T follicular helper cell (primary cell): ENCODE results near the gene ATP5F1E.

Experiments
- DNase-seq: peaks from one replicate; pipeline ENCODE4 v3.0.0-alpha.2; 2020; ENCODE audit warnings: low read depth

Gene ATP5F1E

DNA sequence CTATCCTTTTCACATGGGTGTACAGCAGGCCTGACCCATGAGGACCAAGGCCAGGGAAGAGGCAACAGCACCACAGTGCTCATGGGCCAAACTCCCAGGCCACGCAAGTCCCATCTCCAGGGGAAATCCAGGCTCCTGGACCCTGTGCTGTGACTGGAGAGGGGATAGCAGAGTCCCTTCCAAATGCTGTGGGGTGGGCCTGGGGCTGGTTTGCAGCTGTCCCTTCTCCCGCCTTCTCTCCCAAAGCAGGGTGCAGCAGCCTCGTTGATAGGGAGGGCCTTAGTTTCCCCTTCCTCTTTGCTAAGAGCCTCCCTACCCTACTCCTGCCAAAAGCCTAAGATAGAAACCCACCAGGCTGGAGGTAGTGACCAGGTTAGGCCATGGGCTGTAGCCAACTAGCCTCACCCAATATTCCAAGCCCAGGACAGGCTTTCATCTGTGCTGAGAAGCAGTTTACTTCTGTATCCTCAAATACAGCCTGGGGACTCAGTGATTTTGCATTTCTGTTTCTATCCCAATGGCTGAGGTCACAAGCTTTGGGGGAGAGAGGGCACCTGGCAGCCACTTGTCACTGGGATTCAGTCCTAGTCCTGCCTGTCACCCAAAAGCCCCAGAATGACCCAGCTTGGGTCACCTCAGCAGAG is 26.5 kb downstream of the ATP5F1E start:
- no peak for DNase-seq

DNA sequence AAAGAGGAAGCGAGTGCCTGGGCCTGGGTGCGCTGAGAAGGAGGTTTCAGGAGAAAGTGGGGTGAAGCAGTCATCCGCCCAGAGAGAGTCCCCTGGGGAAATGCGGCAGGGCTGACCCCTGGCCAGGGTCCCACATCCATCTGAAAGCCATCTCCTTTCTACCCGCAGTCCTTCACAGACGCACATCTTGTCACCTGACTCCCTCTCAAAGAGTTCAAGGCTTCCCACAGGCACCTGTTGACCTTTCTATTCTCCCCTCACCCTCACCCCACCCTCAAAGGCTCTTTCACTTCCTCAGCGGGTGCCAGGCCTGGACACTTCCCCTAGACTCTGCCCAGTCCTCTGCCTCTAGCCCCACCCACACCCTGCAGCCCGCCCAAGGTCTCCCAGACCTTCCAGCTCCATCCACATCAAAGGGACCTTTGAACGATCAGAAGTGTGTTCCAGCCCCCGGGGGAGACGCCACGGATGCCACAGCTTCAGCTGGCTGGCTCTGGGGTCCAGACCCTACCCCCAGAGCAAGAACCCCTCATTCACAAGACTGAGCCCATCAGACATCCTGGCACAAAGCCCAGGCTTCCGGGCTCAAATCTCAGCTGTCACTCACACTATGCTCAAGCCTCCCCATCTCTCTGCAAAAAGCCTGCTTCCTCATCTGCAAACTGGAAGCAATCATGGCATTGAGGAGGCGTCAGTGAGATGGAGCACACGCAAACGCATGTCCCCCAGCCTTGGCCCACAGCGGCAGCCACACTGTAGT is 27.2 kb downstream of the ATP5F1E start:
- DNase-seq: no peak

DNA sequence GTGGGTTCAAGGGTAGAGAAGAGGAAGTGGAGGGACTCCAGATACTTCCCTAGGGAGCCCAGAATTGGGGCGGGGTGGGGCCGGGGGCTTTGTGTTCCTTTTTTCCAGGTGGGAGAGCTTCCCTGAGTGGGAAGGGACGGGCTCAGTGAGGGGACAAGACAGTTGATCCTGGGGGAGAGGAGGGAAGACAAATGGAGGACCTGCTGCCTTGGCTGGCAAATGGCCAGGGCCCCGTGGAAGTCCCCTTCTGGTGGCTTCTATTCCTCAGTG is 27.7 kb downstream of the ATP5F1E start:
- peak; percentile 49 for DNase-seq

DNA sequence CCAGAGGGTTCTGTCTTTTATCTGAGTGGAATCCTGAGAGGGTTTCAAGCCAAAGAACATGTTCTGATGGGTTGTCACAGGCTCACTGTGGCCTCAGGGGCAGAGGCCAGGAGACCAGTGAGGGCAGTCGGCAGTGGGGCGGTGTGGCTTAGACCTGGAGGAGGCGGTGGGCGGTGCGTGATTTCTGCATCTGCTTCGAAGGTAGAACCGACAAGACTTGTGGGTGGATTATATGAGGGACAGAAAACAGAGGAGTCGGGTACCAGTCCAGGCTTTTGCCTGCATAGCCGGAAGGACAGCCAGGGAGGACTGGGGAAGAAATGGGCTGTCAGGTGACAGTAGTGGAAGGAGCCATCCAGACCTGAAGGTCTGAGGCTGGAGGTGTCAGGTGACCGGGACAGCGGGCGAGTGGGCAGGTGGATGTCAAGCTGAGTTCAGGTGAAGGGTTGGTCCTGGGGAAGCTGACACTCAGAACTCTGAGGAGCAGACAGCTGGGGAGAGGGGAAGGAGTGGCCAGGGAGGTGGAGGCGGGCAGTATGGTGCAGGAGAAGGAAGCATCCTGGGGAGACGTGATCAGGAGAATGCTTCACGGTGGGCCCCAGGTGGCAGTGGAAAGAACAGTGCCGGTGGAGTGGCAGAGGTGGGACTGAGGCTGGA is 28.2 kb downstream of the ATP5F1E start:
- no peak for DNase-seq

DNA sequence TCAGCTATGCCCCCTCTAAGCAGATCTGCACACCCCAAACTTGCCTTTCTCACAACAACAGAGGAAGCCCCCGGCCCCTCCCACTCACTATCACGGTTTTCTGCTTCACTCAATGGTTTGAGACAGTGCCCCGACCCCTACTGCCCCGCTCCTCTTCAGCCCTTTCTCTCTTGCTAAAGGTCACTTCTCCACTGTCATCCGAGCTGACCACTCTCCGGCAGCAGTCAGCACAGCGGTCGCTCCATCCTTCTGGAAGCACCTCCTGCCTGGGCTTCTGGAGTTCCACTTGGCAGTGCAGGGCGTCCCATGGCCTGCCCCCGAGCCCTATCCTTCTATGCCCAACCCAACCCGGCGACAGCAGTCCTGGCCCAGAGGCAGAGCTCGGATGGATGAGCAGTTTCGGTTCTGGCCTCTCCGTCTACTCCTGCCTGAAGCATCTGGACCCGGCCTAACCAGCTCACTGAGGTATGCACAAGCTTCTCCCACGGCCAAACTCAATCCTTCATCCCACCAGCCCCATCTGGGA is 29.2 kb downstream of the ATP5F1E start:
- no peak for DNase-seq

DNA sequence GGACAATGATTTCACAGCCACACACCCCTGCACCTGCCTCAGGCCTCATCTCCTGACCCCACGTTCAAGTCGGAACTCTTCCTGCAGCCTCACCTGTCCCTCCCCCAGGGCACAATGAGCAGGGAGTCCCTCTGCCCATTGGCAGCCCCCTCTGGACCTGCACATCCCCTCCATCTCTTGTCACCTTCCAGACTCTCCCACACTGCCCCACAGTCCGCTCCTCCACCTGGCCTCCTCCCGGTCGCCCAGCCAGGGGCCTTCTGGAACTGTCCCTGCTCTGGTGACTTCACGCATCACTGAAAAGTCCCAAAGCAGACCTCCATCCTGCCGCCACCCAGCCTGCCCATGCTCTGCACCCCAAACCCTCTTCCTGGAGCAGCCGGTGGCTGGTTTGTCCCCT is 29.7 kb downstream of the ATP5F1E start:
- DNase-seq: no peak

DNA sequence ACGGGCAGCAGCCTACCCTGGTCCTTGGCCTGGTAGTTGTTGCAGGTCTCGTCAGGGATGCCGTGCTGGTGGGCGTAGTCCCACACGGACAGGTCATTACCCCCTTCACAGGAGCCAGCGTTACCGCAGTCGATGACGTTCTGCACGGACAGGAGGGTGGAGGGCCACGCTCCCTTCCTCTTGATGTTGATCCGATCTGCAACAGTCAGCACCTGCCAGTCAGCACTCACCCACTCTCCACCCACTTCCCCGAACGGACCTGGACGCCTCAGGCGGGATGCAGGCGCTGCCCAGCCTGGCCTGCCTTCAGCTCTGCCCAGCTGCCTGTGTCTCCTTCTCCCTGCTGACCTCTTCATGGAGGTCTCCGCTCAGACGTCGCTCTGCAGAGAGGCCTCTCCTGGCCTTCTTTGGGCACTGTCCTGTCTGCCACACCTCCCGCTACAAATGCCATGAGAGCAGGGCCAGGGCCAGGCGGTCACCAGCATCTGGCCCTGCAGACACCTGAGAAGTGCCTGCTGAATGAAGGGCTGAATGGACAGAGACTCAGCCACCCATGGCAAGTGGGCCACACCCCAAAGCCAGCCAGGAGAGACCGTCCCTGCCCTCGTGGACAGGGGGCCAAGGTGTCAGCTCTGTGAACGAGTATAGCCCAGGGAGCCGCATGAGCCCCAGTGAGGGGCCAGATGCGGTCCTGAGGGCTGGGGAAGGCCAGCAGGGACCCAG is 30.5 kb downstream of the ATP5F1E start:
- DNase-seq: no peak

DNA sequence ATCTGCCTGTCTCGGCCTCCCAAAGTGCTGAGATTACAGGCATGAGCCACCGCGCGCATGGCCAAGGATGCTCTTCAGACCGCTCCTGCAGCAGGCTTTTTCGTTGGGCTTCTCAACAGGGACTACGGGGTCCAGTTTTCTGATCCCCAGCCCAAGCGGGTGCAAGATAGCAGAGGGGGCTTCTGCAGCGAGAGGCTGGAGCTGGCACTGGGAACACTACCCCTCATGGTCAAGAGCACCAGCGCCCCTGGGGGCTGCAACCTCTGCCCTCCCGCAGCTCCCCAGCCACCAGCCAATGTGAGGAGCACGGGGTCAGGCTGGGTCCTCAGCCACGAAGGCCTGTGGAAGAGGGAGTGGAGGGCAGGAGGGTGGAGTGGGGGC is 31.1 kb downstream of the ATP5F1E start:
- no peak for DNase-seq

DNA sequence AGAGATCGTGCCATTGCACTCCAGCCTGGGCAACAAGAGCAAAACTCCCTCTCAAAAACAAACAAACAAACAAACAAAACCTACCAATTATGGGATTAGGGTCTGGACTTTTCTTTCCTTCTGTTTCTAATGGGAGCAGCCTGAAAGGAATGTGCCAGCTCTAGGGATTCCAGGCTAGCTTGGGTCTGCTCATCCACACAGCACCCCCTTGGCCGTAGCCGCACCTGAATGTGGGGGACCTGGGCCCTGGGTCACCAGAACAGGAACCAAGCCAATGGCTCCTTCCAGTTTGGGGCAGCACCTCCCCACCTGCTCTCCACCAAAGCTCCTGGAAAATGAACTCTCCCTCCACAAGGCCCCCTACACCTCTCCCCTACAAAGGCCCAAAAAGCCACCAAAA is 31.8 kb downstream of the ATP5F1E start:
- no peak for DNase-seq

DNA sequence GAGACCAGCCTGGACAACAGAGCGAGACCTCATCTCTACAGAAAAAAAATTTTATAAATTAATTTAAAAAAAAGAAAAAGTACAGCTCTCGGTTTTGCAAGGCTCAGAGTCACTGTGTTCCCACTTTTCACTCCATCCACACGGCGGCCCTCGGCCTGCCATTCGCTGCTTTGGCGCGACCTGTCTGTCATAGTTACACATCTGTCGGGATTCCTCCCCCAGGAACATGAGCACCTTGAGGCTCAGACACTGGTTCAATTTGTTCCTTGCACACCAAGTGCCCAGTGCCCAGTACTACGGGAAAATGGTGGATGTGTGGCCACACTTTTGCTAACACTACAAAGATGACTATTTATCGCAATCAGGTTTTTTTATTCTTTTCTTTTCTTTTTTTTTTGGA is 33.5 kb downstream of the ATP5F1E start:
- DNase-seq: no peak

DNA sequence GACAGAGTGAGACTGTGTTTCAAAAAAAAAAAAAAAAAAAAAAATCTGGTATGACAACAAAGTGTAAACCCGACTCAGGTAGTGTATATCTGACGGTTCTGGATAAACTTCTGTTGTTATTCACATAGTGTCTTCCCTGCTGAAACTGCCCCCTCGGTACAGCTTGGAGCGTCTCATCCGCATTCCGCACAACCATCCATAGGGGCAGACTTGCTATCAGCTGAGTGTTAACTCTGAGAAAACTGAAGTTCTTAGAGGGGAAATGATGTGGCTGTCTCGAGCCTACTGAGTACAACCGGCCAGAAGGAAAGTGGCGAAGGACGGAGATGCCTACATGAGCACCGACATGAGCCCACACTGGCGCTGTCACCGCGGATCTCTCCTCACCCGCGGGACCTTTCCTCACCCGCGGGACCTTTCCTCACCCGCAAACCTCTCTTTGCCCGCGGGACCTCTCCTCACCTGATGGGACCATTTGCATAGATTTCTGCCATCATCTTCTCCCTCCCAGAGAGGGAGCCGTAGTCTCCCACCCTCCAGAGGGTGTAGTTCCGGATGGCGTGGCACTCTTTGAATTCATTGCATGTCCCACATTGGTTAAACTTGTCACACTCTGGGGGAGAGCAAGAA is 34.9 kb downstream of the ATP5F1E start:
- DNase-seq: no peak

DNA sequence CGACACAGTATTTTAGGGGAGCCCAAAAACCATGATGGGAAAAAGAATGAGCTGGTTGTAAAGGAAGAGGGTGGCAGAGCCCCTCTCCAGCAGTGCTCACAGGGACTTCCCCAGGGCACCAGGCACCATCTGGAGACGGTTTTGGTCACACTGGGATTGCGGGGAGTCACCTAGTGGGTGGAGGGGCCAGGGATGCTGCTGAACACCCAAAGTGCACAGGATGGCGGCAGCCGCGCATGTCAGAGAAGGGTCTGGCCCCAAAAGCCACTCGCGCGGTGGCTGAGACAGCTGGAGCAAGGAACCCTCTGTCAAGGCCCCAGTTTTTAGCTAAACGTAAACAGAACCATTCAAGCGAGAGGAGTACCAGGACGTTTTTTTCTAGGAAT is 35.9 kb downstream of the ATP5F1E start:
- no peak for DNase-seq

DNA sequence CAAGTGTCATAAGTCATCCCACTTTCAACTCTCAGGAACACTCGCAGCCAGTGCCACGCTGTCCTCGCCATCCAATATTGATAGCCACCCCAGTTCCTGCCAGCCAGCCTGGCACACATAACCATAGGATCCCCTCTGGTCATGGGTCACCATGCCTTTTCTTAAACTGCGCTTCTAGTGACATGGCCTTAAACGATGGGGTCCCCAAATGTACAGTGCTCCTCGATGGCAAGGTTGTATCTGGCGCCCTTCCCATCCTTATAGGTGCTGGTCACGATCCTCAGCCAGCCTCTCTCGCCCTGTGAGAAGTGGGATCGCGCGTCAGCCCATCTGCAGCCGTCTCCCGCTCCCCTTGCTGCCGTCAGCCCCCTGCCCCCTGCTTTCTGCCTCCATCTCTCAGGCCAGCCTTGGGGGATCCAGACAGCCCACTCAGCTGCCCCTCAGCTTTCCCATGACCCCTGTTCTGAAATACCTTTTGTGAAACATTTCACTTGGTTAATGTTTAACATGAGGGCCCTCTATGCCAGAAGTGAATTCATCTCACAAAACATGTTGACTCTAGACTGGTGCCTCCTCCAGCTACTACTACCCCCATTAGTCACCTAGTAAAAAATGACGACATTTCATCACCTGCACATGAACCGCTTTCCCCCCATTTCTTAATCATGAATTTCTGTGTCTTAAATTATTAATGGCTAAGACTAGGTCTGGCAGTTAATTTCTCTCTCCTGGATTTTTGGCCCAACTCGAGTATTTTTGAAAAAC is 36.5 kb downstream of the ATP5F1E start:
- no peak for DNase-seq

DNA sequence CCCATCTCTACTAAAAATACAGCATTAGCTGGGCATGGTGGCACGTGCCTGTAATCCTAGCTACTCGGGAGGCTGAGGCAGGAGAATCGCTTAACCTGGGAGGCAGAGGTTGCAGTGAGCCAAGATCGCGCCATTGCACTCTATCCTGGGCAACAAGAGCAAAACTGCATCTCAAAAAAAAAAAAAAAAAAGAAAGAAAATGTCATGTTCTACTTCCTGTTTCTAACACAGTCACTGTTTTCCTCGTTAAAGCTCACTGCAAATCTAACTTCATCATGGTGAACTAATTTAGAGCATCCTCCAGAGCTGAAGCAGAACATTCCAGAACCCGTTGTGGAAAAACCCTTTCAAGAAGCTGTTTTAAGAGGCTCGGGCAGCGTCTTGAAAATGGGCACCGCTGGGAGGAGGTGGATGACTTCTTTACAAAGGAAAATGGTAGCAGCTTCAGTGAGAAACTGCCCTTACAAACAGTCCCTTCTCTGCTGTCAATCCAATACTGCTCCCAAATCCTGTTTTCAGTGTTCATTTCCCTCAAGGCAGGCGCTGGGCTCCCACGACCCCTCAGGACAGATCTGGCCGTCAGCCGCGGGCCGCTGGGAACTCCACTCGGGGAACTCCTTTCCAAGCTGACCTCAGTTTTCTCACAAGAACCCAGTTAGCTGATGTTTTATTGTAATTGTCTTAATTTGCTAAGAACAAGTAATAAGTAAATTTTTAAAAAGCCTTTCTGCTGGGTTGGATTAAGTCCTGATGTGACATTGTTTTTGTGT is 37.6 kb downstream of the ATP5F1E start:
- DNase-seq: no peak

DNA sequence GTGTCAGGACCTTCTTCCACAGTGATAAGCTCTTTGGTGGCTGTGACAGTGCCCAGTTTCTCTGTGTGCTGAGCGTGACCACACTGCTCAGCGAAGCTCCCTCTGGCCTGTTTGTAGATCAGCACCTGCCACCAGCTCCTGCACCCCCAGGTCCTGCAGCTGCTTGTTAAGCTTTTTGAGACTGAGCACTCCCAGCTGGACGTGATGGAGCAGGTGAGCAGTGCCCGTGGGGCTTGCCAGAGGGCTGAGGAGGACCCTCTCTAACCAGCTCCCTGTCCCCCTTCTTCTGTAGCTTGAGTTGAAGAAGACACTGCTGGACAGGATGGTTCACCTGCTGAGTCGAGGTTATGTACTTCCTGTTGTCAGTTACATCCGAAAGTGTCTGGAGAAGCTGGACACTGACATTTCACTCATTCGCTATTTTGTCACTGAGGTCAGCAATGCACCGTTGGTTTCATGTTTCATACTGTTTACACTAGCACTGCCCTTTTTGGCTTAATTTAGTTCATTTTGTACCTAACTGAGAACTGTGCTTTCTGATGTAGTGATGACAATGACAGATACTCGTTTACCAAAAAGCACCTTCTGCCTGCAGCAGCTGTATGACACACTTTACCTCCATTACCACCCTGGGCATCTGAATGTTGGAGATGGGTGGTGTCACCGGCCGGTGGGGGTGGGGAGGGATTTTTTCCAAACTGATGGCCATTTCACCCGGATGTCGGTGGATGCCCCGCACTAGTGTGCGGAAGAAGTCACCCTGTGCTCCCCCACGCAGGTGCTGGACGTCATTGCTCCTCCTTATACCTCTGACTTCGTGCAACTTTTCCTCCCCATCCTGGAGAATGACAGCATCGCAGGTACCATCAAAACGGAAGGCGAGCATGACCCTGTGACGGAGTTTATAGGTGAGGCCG is 38.5 kb downstream of the ATP5F1E start:
- DNase-seq: no peak

DNA sequence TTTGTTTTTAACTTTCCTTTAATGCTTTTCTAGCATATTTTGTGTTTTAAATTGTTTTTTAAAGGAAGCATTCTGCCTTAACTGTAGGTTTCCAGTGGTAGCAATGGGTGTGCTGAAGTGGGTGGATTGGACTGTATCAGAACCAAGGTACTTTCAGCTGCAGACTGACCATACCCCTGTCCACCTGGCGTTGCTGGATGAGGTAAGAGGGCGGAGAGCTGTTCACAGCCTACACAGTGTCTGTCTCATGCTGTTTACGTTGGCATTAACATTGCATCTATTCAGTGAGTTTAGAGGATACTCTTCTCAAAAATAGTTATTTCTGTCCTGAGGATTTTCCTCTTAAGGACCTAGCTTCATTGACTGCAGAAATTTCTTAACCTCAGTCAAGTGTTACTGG is 39.2 kb downstream of the ATP5F1E start:
- DNase-seq: no peak

DNA sequence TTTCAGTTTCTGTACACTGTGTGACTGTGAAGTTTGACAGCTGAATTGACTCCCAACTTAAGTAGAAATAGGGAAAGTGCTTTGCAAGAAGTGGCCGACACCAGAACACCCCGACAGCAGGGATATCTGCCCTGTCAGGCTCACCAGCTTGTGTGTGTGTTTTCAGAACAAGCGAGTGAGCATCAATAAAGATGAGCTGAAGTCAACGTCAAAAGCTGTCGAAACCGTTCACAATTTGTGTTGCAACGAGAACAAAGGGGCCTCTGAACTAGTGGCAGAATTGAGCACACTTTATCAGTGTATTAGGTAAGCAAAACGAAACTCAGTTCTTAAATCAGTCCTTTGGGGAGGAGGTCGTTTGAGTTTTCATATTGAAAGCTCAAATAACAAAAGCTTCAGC is 40.4 kb downstream of the ATP5F1E start:
- DNase-seq: no peak

DNA sequence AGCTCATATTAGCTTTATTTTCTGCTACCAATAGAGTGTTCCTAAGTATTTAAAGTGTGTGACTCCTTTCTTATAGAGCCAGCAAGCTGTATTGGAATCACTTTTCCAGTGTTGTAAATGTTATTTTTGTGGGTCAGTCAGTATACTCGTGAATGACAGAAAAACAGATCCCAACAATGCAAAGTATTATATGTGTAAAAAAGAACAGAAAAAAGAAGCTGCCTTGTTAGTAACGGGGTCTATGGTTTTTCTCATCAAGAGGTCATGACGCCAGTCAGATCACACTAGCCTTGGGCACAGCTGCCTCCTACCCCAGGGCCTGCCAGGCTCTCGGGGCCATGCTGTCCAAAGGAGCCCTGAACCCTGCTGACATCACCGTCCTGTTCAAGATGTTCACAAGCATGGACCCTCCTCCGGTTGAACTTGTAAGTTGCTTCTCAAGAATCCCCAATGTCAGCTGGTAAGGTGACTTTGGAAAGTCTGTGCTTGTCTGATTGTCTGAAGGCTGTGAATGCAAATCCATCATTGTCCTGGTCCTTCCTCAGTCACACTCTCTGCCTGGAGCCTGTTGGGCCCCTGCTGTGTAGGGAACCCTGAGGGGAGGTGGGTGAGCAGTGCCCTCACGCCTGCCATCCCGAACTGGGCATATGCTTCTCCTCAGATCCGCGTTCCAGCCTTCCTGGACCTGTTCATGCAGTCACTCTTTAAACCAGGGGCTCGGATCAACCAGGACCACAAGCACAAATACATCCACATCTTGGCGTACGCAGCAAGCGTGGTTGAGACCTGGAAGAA is 41.3 kb downstream of the ATP5F1E start:
- DNase-seq: no peak

DNA sequence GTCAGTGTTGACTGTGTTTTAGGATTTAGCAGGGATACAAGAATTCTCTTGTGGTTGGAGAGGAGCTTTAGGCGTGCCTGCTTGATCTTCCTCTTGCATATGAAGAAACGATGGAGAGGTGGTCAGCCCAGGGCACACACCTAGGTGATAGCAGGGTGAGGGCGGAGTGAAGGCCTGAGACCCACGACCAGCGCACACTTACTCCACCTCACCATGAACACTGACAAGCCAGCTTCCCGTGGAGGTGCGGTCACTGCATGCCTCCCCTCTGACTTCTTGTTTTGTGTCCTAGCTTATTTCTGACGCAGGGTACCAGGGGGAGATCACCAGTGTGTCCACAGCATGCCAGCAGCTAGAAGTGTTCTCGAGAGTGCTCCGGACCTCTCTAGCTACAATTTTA is 42.9 kb downstream of the ATP5F1E start:
- DNase-seq: no peak
